ENCODE data around the gene UBR2.
A peak's percentile ranks its signal among the peaks of the same experiment; 100 is the strongest.
"Not testable (repeated sequence)": the region's sequence is repeated elsewhere in the genome, so short reads cannot be mapped to it uniquely, and the experiment has no call there.

UBR2 gene

GRCh38 chr6:42692137-42692911 lies 128.5 kb downstream of the UBR2 start:
- DNase-seq (ENCODE audit: low read depth, low spot score) = peak; percentile 89

DNA sequence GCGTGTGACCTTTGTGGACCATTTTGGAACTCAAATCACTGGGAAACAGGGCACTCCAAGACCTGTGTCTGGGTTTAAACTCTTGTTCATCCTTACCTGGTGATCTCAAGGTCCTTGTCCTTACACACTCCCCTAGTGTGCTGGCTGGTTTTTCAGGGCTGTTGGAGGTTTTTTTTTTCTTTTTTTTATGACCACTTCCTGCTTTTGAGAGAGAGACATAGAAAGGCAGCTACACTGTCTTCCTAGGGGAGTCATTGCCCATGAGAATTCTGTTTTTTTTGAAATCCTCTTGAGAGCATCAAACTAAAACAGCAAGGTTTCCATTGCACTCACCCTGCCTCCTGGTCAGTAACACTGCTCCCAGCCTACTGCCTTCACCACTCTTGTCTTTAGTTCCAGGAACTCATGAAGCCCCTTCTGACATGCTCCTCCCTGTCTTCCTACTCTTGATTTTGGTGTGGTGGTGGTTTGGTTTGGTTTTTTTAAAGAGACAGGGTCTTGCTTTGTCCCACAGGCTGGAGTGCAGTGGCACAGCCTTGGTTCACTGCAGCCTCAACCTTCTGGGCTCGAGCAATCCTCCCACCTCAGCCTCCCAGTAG lies 130.0 kb downstream of the UBR2 start:
- no peak for DNase-seq (ENCODE audit: low read depth, low spot score)

- peak; percentile 67 for DNase-seq (ENCODE audit: low read depth, low spot score)
These were observed 130.8 kb downstream of the UBR2 start for GRCh38 chr6:42694586-42694985.

DNA sequence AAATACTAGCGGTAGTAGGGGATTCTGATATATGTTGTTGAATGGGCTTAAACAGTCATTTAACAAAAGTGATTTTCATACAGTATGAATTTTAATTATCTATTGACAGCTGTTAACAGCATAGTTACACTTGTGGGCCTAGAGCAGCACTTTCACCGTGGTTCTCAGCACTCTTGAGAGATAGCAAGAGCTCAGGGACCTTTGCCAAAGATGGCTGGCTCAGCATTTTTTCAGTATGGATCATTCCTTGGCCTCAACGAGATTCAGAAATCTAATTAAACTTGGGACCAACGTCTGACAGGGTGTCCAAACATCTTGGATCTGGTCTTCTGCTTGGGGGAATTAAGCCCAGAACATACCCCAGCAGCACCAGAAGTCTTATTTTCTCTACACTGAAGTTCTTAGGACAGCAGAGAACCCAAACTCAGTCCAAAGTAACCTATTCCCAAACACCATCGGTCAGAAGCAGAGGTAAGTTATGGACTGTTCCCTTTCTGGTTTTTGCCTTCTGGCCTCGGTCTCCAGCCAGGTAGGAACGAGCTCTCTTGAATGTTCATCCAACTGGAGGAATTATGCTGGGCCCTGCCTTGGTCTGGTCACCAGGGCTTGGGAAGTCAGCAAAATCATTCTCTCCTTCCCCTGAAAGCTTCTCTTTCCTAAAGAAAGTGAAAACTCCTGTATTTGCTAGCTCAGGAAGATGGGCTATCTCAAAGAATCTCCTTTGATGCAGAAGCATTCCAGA lies 132.9 kb downstream of the UBR2 start:
- DNase-seq (ENCODE audit: low read depth, low spot score) = peak; percentile 72

GRCh38 chr6:42697268-42697655 lies 133.4 kb downstream of the UBR2 start:
- no peak for DNase-seq (ENCODE audit: low read depth, low spot score)

- no peak for DNase-seq (ENCODE audit: low read depth, low spot score)
These were observed 134.4 kb downstream of the UBR2 start for GRCh38 chr6:42698217-42698616.

DNA sequence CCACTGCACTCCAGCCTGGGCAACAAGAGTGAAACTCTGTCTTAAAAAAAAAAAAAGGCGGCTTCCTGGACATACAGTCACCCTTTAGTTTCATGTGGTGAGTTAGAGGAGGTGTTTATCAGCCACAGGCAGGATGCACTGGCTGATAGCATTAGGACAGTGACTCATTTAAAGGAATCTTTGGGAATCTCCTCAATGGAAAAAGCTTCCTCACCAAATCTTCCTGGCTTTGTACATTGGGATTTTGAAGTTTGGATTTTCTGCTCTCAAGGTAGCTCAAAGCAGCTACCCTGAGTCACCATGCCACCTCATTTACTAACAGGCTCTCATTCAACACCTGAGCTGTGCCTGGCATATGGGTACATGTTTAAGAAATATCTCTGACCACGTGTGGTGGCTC lies 138.4 kb downstream of the UBR2 start:
- DNase-seq (ENCODE audit: low read depth, low spot score) = peak; percentile 39

- not testable (repeated sequence) for DNase-seq (ENCODE audit: low read depth, low spot score)
These were observed 139.0 kb downstream of the UBR2 start for GRCh38 chr6:42702786-42703185.

DNA sequence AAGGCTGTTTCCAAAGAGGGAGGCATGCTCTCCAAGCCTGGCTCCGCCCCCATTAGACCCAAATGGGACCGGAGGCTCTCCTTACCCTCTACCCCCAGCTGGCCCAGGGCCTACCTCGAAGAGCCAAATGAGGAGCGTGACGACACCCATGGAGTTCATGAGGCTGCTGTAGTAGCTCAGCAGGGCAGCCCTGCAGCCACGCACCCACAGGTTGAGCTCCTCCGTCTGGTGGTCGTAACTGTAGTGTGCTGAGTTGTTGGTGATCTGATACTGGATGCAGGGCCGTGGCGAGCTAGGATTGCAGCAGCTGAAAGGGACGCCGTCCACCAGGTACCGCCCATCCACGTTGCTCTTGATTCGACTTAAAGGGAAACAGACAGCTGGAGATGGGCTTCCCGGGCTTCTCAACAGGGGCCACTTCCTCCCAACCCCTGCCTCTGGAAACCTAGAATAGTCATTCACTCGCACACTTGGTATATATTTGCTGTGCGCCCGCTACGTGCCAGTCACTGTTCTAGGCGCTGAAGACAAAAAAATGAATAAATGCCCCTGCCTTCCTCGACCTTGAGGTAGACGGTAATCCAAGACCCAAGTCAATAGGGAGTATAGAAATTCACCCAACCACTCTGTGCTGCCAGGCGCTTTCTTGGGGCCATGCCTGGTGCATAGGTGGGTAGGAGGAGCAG lies 140.6 kb downstream of the UBR2 start:
- DNase-seq (ENCODE audit: low read depth, low spot score) = no peak

GRCh38 chr6:42704937-42705374 lies 141.1 kb downstream of the UBR2 start:
- DNase-seq (ENCODE audit: low read depth, low spot score) = no peak

- no peak for DNase-seq (ENCODE audit: low read depth, low spot score)
These were observed 143.8 kb downstream of the UBR2 start for GRCh38 chr6:42707595-42707994.

DNA sequence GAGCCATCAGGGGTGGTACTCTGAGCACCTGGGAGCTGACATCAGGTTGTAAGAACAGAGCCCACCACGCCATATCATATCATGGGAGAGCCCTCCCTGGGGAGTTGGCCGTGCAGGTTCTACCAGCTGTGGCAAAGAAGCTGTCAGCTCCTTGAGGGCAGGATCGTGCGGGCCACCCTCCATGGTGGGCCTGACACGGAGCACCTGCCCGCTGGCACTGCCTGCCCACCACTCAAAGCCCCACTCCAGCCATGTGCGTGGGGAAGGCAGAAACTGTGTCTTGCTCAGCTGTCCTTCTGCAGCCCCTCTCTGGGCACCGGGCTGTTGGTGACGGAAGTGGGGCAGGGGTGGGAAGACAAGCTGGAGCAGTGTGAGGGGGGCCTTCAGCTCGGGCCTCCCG lies 144.3 kb downstream of the UBR2 start:
- no peak for DNase-seq (ENCODE audit: low read depth, low spot score)

- DNase-seq (ENCODE audit: low read depth, low spot score) = no peak
These were observed 146.0 kb downstream of the UBR2 start for GRCh38 chr6:42709871-42710270.

DNA sequence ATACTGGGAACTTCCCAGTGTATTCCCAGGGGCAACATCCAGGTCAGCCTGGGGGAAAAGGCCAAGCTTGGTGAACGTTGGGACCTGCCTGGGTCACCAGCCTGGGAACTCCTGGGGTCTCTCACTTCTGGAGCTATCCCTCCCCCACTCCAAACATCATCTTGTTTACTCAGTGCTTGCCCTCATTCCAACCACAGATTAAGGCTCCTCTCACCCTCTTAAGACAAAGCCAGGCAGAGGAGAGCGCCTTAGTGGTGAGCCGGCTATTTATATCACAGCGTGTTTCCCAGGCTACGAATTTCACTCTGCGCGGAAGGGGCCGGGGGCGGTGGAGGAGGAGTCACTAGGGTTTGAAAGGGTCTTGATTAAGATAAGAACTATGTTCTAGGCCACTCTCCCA lies 146.5 kb downstream of the UBR2 start:
- peak; percentile 86 for DNase-seq (ENCODE audit: low read depth, low spot score)

DNA sequence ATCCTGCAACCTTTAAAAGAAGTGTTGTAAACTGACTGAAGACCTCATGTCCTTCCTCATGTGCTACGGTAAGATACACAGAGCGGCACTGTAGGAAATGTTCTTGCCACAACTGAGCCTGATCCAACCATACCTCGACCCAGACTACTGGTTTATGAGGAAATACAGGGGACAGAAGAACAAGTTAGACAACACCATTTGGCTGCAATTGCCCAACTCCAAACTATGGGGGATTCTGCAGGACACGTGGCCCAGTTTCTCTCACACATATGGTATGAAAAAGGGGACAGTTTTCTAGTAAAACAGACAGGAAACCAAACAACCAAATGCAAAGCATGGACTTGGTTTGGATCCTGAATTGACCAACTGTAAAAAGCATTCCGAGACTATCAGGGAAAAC lies 148.1 kb downstream of the UBR2 start:
- no peak for DNase-seq (ENCODE audit: low read depth, low spot score)

GRCh38 chr6:42714098-42714761 lies 150.4 kb downstream of the UBR2 start:
- DNase-seq (ENCODE audit: low read depth, low spot score) = peak; percentile 21

DNA sequence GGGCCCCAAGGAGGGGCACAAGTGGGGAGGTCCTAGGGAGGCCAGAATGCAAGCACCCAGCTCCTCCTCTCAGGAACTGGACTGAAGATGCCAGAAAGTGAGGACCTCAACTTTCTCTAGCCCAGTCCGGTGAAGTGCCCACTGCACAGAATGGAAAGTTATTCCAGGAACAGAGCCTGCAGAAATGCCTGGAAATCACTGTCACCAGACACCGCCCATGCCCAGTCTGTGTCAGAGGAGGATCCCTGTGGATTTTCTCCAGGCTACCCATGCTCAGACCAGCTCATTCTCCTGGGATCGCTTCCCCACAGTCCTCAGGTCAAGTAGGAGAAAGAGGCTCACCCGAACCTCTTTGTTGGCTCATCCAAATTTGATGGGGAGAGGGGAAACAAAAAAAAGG lies 152.0 kb downstream of the UBR2 start:
- no peak for DNase-seq (ENCODE audit: low read depth, low spot score)

DNA sequence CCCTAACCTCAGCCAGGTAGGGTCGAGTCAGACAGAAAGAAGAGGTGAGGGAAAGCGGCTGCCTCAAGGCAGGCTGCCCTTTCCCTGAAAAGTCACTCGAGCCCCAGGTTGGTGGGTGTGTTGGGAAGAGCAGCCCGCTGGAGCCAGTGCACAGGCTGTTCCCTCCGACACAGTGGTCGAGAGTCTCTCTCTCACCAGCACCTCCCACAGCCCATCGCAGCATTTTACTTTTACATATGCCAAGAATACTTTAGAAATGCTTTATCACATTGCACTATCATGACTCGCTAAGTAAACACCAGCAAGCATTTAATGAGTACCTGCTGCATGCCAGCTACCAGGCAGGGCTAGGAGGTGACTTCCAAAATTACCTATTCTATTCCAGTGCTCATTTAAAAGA lies 156.9 kb downstream of the UBR2 start:
- DNase-seq (ENCODE audit: low read depth, low spot score) = peak; percentile 64

DNA sequence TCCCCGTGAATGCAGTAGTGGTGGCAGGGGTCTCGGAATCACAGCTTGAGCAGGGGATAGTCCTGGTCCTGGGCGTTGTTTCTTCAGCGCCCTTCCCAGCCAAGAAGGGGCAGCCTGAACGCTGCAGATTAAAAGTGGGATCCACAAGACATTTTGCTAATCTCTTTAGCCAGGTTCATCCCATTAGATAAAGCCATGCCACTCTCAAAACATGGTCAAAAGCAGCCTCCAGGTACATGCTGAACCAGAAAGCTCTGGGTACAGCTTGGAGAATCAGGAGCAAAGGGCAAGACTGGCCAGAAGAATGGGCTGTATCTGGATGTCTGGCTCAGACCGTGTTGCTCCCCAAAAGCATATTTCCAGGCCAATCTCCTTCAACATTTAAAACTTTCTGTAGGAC lies 158.7 kb downstream of the UBR2 start, which contains the start of gene PRPH2:
Gene PRPH2 (minus strand): TSS at position 101 of the 400 bp plus-strand sequence. CDS start 263 bp downstream, outside the sequence.
- DNase-seq (ENCODE audit: low read depth, low spot score) = no peak

DNA sequence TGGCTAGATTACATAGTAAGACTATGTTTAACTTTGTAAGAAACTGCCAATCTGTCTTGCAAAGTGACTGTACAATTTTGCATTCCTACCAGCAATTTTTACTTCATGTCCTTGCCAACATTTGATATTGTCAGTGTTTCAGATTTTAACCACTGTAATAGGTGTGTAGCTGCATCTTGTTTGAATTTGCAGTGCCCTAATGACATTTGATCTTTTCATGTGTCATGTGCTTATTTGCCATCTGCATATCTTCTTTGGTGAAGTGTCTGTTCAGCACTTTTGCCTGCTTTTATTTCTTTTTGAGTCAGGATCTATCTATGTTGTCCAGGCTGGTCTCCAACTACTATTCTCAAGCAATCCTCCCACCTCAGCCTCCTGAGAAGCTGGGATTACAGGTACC lies 161.0 kb downstream of the UBR2 start:
- no peak for DNase-seq (ENCODE audit: low read depth, low spot score)

DNA sequence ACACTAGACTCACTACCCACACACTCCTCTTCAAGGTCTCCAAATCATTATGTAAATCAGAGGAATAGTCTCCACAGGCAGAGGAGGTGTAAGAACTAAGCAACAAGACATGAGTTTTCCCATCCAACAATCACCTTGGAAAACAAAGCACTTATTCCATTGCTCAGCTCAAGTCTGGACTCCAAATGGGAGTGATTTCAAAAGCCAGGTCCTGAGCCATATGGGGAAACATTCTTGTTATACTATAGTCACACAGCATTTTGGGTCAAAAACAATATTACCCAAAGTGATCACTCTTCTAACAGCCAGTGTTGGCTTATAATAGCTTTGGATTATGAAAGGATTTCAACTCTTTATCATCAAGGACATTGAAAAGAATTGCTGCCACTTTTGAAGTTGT lies 162.2 kb downstream of the UBR2 start:
- DNase-seq (ENCODE audit: low read depth, low spot score) = no peak
